Measurements from ENCODE around the gene SETBP1. TPM values are rescaled to one million over a fixed set of nuclear protein-coding genes. Genes with fewer than 3 reads are reported as not detected.

Gene SETBP1
- total RNA-seq, 1 experiment from 2014 or later = 0.05 TPM

DNA sequence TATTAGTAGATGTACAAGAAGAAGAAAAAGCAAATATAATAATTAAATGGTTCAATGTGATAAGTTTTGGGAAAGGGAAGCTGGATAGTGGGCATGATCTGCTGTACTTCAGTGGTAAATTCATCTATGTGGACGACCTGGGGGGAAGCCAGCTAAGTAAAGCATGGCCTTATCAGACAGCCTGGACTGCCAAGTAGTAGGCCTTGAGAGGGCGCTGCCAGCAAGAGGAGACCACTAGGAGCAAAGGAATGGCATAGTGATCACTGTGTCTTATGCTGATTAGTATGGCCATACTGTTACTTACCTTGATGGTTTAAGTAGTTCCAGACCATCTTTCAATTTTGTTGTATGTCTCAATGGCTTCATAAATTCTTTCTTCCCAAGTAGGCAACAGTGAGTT lies 287.6 kb downstream of the SETBP1 start:
- H3K4me3 ChIP-seq (replicated peaks in 1 of 2; ENCODE audit: low read depth in 1 of 2, low read length in 2 of 2) = no peak overlapping the region
- ATAC-seq (no peak), DNase-seq (ENCODE audit: low read depth, low spot score) (no peak)
- intact Hi-C loops (cut with micrococcal nuclease) = no loop called here
- ChIA-PET CTCF (no interaction called here), POLR2A (no interaction called here), RAD21 (ENCODE audit: low non-redundant PET in 1 of 2, low total read pairs in 2 of 2, uncharacterized antibody in 2 of 2, unreplicated experiment in 2 of 2) (no interaction called here)
- H2AFZ ChIP-seq (ENCODE audit: low read depth, low read length, poor library complexity, severe bottlenecking) = no peak overlapping the region
- no peak overlapping the region for H3K27ac ChIP-seq (ENCODE audit: low read depth, low read length)
- H3K9me2 ChIP-seq (ENCODE audit: insufficient read depth) = no peaks in the 10 kb centered on the region
- H3K4me1 ChIP-seq (ENCODE audit: control insufficient read depth in 1 of 2, insufficient read depth in 2 of 2, low read length in 2 of 2) = no peaks in the 10 kb centered on the region
- H3K9ac ChIP-seq (ENCODE audit: low read length) = no peak overlapping the region
- no peaks in the 10 kb centered on the region for H3K36me3 ChIP-seq (ENCODE audit: control insufficient read depth in 1 of 2, insufficient read depth in 2 of 2, low read length in 2 of 2)
- H4K20me1 ChIP-seq (ENCODE audit: insufficient read depth) = no peaks in the 10 kb centered on the region
- H3K27me3 ChIP-seq (ENCODE audit: insufficient read depth, low read length) = no peaks in the 10 kb centered on the region
- BruUV-seq (replicated peaks) = no TSS peak
- H3K79me2 ChIP-seq (ENCODE audit: insufficient read depth, low read length) = no peaks in the 10 kb centered on the region
- TF ChIP-seq CTCF (IDR thresholded peaks at IDR 0.05 in 2 of 3, conservative IDR thresholded peaks at IDR 0.05 in 1 of 3; ENCODE audit: borderline replicate concordance in 1 of 3, insufficient read depth in 1 of 3, low read depth in 2 of 3, low read length in 2 of 3) (no peak), SP1 (IDR thresholded peaks at IDR 0.05; ENCODE audit: low read depth) (no peak), ATF3 (IDR thresholded peaks at IDR 0.05) (no peak), POLR2AphosphoS5 (IDR thresholded peaks at IDR 0.05; ENCODE audit: low read depth, low read length) (no peak), FOSL1 (IDR thresholded peaks at IDR 0.05; ENCODE audit: low read depth) (no peak), EZH2 (IDR thresholded peaks at IDR 0.05) (no peak), CBX3 (IDR thresholded peaks at IDR 0.05; ENCODE audit: low read depth) (no peak), SIN3A (IDR thresholded peaks at IDR 0.05; ENCODE audit: low read depth) (no peak), YY1 (IDR thresholded peaks at IDR 0.05; ENCODE audit: extremely low read depth, insufficient replicate concordance, low read depth, low read length) (no peak), SRF (IDR thresholded peaks at IDR 0.05; ENCODE audit: low read depth) (no peak), ELF1 (IDR thresholded peaks at IDR 0.05; ENCODE audit: borderline replicate concordance, low read depth) (no peak)
- TF ChIP-seq, protein P1, sequence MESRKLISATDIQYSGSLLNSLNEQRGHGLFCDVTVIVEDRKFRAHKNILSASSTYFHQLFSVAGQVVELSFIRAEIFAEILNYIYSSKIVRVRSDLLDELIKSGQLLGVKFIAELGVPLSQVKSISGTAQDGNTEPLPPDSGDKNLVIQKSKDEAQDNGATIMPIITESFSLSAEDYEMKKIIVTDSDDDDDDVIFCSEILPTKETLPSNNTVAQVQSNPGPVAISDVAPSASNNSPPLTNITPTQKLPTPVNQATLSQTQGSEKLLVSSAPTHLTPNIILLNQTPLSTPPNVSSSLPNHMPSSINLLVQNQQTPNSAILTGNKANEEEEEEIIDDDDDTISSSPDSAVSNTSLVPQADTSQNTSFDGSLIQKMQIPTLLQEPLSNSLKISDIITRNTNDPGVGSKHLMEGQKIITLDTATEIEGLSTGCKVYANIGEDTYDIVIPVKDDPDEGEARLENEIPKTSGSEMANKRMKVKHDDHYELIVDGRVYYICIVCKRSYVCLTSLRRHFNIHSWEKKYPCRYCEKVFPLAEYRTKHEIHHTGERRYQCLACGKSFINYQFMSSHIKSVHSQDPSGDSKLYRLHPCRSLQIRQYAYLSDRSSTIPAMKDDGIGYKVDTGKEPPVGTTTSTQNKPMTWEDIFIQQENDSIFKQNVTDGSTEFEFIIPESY (IDR thresholded peaks at IDR 0.05; ENCODE audit: extremely low read depth, insufficient replicate concordance, low read length) = no peak
- peaks cover 7 to 9% of the 10 kb centered on the region in 2 experiments; a peak in 2 of 4 replicates for H3K9me3 ChIP-seq (ENCODE audit: control insufficient read depth in 1 of 2, insufficient read depth in 1 of 2, low read depth in 1 of 2, low read length in 2 of 2)
- H3K4me2 ChIP-seq (ENCODE audit: low read length) = no peak overlapping the region
